Measurements from ENCODE around the gene ZFR.

GRCh38 chr5:32352685-32353084 lies 91.9 kb downstream of the ZFR start:
- TF ChIP-seq RFX5 (IDR thresholded peaks at IDR 0.05), result no peak
- TF ChIP-seq RARB (CRISPR knock-in tag; IDR thresholded peaks at IDR 0.05), result no peak
- TF ChIP-seq KDM1A (IDR thresholded peaks at IDR 0.05; ENCODE audit: low read depth), result no peak
- no peak for TF ChIP-seq USF2 (IDR thresholded peaks at IDR 0.05)

Data from A549 (cell line).